ENCODE measurements around the gene CARD14. TPM values are rescaled to one million over a fixed set of nuclear protein-coding genes. Genes with fewer than 3 reads are reported as not detected.

Gene CARD14
- total and polyA plus RNA-seq, 2 of the 13 experiments (the other 11 are each of a cell fraction or from before 2014, with no cell fraction given), result 0.11 TPM; not detected in 1

DNA sequence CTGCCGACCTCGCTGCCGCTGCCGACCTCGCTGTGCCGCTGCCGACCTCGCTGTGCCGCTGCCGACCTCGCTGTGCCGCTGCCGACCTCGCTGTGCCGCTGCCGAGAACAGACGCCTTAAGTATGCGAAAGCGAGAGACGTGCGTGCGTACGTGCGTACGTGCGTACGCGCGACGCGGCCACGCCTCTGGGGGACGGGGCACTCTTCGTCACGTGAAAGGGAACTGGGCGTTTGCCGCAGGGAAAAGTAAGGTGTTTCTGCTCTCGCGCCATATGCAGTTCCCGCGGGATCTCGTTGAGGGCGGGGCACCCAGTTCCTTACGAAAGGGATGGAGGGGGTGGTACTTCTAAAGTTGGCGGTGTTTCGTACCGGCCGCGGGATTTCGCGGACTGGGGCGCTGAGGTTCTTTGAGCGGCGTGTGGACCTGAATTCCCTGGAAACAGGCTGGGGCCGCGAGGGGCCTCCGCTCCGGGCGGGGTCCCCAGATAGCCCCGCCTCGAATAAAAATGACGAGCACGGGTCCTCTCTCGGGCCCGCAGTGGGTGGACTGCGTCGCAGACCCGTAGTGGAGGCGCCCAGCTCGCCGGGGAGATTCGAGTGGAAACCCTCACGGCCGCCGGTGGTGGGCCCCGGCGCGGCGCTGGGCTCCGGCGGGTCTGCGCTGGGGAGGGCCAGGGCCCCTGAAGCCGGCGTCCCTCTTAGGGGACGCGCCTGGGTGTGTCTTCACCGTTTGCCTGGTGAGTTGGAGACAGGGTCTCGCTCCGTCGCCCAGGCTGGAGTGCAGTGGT is 22.6 kb upstream of the CARD14 start, which contains the start of gene EIF4A3 (continued):
- TF ChIP-seq GATAD2A (CRISPR knock-in tag; IDR thresholded peaks at IDR 0.05) (no peak; the same call in 1 of the 2 replicates), REXO4 (CRISPR knock-in tag; IDR thresholded peaks at IDR 0.05; ENCODE audit: borderline replicate concordance) (no peak), ZNF326 (CRISPR knock-in tag; IDR thresholded peaks at IDR 0.05; ENCODE audit: borderline replicate concordance) (no peak), SNAPC2 (CRISPR knock-in tag; IDR thresholded peaks at IDR 0.05) (peak; percentile 76), ZNF143 (CRISPR knock-in tag; IDR thresholded peaks at IDR 0.05) (no peak), SMAD9 (CRISPR knock-in tag; IDR thresholded peaks at IDR 0.05) (peak; percentile 58; the same call in 1 of the 2 replicates), PHB2 (IDR thresholded peaks at IDR 0.05; ENCODE audit: partially characterized antibody) (no peak), ATF1 (CRISPR knock-in tag; IDR thresholded peaks at IDR 0.05) (0 out of 2 replicates have a peak, but pooled peaks have one; percentile 44), ZNF556 (CRISPR knock-in tag; IDR thresholded peaks at IDR 0.05; ENCODE audit: borderline replicate concordance) (peak; percentile 95), ZNF572 (CRISPR knock-in tag; IDR thresholded peaks at IDR 0.05) (no peak), ZSCAN9 (CRISPR knock-in tag; IDR thresholded peaks at IDR 0.05; ENCODE audit: borderline replicate concordance) (peak; percentile 59; the same call in 1 of the 2 replicates), NR2F1 (CRISPR knock-in tag; IDR thresholded peaks at IDR 0.05) (peak in 1 of 2 experiments; percentile 53; a peak in 1 of 4 replicates), HOXA5 (CRISPR knock-in tag; IDR thresholded peaks at IDR 0.05) (peak; percentile 86), RAD21 (CRISPR knock-in tag; IDR thresholded peaks at IDR 0.05) (peak; percentile 43; the same call in 1 of the 2 replicates), ZNF441 (CRISPR knock-in tag; IDR thresholded peaks at IDR 0.05; ENCODE audit: borderline replicate concordance) (peak; percentile 98)
- TF ChIP-seq, protein P1, sequence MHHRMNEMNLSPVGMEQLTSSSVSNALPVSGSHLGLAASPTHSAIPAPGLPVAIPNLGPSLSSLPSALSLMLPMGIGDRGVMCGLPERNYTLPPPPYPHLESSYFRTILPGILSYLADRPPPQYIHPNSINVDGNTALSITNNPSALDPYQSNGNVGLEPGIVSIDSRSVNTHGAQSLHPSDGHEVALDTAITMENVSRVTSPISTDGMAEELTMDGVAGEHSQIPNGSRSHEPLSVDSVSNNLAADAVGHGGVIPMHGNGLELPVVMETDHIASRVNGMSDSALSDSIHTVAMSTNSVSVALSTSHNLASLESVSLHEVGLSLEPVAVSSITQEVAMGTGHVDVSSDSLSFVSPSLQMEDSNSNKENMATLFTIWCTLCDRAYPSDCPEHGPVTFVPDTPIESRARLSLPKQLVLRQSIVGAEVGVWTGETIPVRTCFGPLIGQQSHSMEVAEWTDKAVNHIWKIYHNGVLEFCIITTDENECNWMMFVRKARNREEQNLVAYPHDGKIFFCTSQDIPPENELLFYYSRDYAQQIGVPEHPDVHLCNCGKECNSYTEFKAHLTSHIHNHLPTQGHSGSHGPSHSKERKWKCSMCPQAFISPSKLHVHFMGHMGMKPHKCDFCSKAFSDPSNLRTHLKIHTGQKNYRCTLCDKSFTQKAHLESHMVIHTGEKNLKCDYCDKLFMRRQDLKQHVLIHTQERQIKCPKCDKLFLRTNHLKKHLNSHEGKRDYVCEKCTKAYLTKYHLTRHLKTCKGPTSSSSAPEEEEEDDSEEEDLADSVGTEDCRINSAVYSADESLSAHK (CRISPR knock-in tag; IDR thresholded peaks at IDR 0.05; ENCODE audit: borderline replicate concordance), result 0 out of 2 replicates have a peak, but pooled peaks have one; percentile 61
- TF ChIP-seq, protein P2, sequence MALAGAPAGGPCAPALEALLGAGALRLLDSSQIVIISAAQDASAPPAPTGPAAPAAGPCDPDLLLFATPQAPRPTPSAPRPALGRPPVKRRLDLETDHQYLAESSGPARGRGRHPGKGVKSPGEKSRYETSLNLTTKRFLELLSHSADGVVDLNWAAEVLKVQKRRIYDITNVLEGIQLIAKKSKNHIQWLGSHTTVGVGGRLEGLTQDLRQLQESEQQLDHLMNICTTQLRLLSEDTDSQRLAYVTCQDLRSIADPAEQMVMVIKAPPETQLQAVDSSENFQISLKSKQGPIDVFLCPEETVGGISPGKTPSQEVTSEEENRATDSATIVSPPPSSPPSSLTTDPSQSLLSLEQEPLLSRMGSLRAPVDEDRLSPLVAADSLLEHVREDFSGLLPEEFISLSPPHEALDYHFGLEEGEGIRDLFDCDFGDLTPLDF (CRISPR knock-in tag; IDR thresholded peaks at IDR 0.05), result peak; percentile 82
- TF ChIP-seq, protein P3, sequence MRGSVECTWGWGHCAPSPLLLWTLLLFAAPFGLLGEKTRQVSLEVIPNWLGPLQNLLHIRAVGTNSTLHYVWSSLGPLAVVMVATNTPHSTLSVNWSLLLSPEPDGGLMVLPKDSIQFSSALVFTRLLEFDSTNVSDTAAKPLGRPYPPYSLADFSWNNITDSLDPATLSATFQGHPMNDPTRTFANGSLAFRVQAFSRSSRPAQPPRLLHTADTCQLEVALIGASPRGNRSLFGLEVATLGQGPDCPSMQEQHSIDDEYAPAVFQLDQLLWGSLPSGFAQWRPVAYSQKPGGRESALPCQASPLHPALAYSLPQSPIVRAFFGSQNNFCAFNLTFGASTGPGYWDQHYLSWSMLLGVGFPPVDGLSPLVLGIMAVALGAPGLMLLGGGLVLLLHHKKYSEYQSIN (CRISPR knock-in tag; IDR thresholded peaks at IDR 0.05; ENCODE audit: borderline replicate concordance), result no peak
- TF ChIP-seq, protein P4, sequence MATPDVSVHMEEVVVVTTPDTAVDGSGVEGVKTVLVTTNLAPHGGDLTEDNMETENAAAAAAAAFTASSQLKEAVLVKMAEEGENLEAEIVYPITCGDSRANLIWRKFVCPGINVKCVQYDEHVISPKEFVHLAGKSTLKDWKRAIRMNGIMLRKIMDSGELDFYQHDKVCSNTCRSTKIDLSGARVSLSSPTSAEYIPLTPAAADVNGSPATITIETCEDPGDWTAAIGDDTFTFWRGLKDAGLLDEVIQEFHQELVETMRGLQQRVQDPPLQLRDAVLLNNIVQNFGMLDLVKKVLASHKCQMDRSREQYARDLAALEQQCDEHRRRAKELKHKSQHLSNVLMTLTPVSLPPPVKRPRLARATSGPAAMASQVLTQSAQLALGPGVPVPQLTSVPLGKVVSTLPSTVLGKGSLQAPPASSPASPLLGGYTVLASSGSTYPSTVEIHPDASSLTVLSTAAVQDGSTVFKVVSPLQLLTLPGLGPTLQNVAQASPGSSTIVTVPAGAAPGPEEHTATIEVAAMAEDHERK (CRISPR knock-in tag; IDR thresholded peaks at IDR 0.05; ENCODE audit: low read depth), result peak; percentile 100
- TF ChIP-seq, protein P5, sequence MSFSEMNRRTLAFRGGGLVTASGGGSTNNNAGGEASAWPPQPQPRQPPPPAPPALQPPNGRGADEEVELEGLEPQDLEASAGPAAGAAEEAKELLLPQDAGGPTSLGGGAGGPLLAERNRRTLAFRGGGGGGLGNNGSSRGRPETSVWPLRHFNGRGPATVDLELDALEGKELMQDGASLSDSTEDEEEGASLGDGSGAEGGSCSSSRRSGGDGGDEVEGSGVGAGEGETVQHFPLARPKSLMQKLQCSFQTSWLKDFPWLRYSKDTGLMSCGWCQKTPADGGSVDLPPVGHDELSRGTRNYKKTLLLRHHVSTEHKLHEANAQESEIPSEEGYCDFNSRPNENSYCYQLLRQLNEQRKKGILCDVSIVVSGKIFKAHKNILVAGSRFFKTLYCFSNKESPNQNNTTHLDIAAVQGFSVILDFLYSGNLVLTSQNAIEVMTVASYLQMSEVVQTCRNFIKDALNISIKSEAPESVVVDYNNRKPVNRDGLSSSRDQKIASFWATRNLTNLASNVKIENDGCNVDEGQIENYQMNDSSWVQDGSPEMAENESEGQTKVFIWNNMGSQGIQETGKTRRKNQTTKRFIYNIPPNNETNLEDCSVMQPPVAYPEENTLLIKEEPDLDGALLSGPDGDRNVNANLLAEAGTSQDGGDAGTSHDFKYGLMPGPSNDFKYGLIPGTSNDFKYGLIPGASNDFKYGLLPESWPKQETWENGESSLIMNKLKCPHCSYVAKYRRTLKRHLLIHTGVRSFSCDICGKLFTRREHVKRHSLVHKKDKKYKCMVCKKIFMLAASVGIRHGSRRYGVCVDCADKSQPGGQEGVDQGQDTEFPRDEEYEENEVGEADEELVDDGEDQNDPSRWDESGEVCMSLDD (CRISPR knock-in tag; IDR thresholded peaks at IDR 0.05; ENCODE audit: borderline replicate concordance), result no peak; the same call in 1 of the 2 replicates
